Esophagus muscularis mucosa (tissue), 4 donors: Measurements from ENCODE around the gene SLC16A4. TPM values are rescaled to one million over a fixed set of nuclear protein-coding genes. Genes with fewer than 3 reads are reported as not detected.

ENCODE experiments used
- DNase-seq: peaks from one replicate; pipeline ENCODE4 v3.0.0-alpha.2; 2017; ENCODE audit errors: extremely low spot score
- H3K27ac ChIP-seq, 4 donors: fragments of 200-600 bp; sonication (generic); replicated peaks in 1 of 4; 1 replicate in 3 of 4; 2 replicates in 1 of 4; pipeline ENCODE4 v1.5.1; 2016 to 2019; ENCODE audit warnings: mild to moderate bottlenecking in 1 of 4
- H3K27me3 ChIP-seq, 4 donors: fragments of 200-600 bp; sonication (generic); one replicate each; pipeline versions ENCODE4 v1.5.1 to v1.6.0; 2016 to 2019
- H3K36me3 ChIP-seq, 4 donors: fragments of 200-600 bp; sonication (generic); one replicate each; pipeline ENCODE4 v1.5.1; 2016 to 2019
- H3K4me1 ChIP-seq, 4 donors: fragments of 200-600 bp; sonication (generic); one replicate each; pipeline ENCODE4 v1.5.1; 2016 to 2019
- H3K4me3 ChIP-seq, 4 donors: fragments of 200-600 bp; sonication (generic); 1 replicate in 2 of 4; 2 replicates in 2 of 4; pipeline ENCODE4 v1.5.1; 2016 to 2019; ENCODE audit warnings: mild to moderate bottlenecking in 4 of 4, moderate library complexity in 1 of 4
- H3K9me3 ChIP-seq, 4 donors: fragments of 200-600 bp; sonication (generic); 1 replicate in 3 of 4; 2 replicates in 1 of 4; pipeline ENCODE4 v1.5.1; 2016 to 2019
- CTCF ChIP-seq, 3 experiments: fragments of 200-600 bp in 2 of 3; fragments of 450-650 bp in 1 of 3; sonication (generic) in 2 of 3; IDR thresholded peaks; one replicate each; pipeline ENCODE4 v1.5.1; 2017 to 2019; ENCODE audit warnings: antibody characterized with exemption in 3 of 3, mild to moderate bottlenecking in 2 of 3, moderate library complexity in 1 of 3
- EP300 ChIP-seq: sonication (generic); formaldehyde crosslinking; IDR thresholded peaks from one replicate; pipeline ENCODE4 v1.6.1; 2017; ENCODE audit warnings: antibody characterized with exemption
- POLR2A ChIP-seq: fragments of 450-650 bp; IDR thresholded peaks from one replicate; pipeline ENCODE4 v1.6.1; 2017; ENCODE audit warnings: antibody characterized with exemption, moderate library complexity, mild to moderate bottlenecking, low read depth
- POLR2AphosphoS5 ChIP-seq, 2 donors: sonication (generic); formaldehyde crosslinking; IDR thresholded peaks; one replicate each; pipeline ENCODE4 v1.6.1; 2017; ENCODE audit warnings: antibody characterized with exemption in 2 of 2
- WGBS: methylation state at CpG from one replicate; pipeline ENCODE4 v1.1.5; 2018; 5-methylcytosine and 5-hydroxymethylcytosine counted together
- intact Hi-C: fragments of 100-400 bp; cut with DNase I; formaldehyde crosslinking; loops from one replicate; pipeline ENCODE4 v1.15.1; 2023
- total RNA-seq, 4 donors: library from RNA; depleted of rRNA; stranded (reverse); fragments of >200 nt; gene quantifications; one replicate each; pipeline versions ENCODE4 v1.1.0 to v1.2.1, GENCODE V29; 2016

Gene SLC16A4
- total RNA-seq, 4 donors from 2014 or later, result 5.8 to 8.8 (median 8.4) TPM

- no peaks in the 10 kb centered on the region for H3K27me3 ChIP-seq
- no peaks in the 10 kb centered on the region for H3K9me3 ChIP-seq
- no peak for DNase-seq
- peak overlapping the region; percentile 80 to 93 (median 90) for H3K4me3 ChIP-seq
- H3K4me1 ChIP-seq, result peaks cover 33 to 40% (median 37%) of the 10 kb centered on the region in 4 donors
- TF ChIP-seq POLR2A, result no peak
- TF ChIP-seq EP300, result no peak
- TF ChIP-seq CTCF (IDR thresholded peaks at IDR 0.05), result no peak
- peaks cover 0 to 25% (median 17%) of the 10 kb centered on the region in 4 donors for H3K36me3 ChIP-seq
- 2% methylated on average over 28 of the region's 36 CpGs for WGBS
- peak overlapping the region; percentile 94 to 98 (median 96) for H3K27ac ChIP-seq
- intact Hi-C loops, result no loop called here
Measured at GRCh38 chr1:110337704-110338308, 53.0 kb downstream of the SLC16A4 start.

GRCh38 chr1:110336300-110337039 is 54.4 kb downstream of the SLC16A4 start:
- Histone ChIP-seq H3K9me3 (no peaks in the 10 kb centered on the region), H3K27me3 (no peaks in the 10 kb centered on the region), H3K36me3 (peaks cover 0 to 13% (median 9%) of the 10 kb centered on the region in 4 donors), H3K4me3 (no peak overlapping the region), H3K27ac (peak overlapping the region in 2 of 4 donors; percentile 94 to 98), H3K4me1 (peaks cover 20 to 26% (median 24%) of the 10 kb centered on the region in 4 donors)
- TF ChIP-seq POLR2A (no peak), EP300 (no peak), CTCF (IDR thresholded peaks at IDR 0.05) (no peak)
- no peak for DNase-seq
- 64% methylated on average over 1 of the region's 1 CpG for whole genome bisulfite sequencing
- intact Hi-C loops, result no loop called here

GRCh38 chr1:110335265-110335664 is 55.6 kb downstream of the SLC16A4 start:
- Histone ChIP-seq H3K27ac (no peak overlapping the region), H3K4me3 (no peak overlapping the region), H3K4me1 (peaks cover 8 to 14% (median 12%) of the 10 kb centered on the region in 4 donors), H3K36me3 (peaks cover 0 to under 1% (median 0%) of the 10 kb centered on the region in 4 donors), H3K27me3 (no peaks in the 10 kb centered on the region), H3K9me3 (no peaks in the 10 kb centered on the region)
- DNase-seq, result no peak
- TF ChIP-seq POLR2A (no peak), CTCF (IDR thresholded peaks at IDR 0.05) (no peak), POLR2AphosphoS5 (IDR thresholded peaks at IDR 0.05) (no peak), EP300 (no peak)
- WGBS, result 100% methylated on average over 1 of the region's 1 CpG
- intact Hi-C loops, result no loop called here

GRCh38 chr1:110328700-110329099 is 62.1 kb downstream of the SLC16A4 start:
- Histone ChIP-seq H3K27ac (no peak overlapping the region), H3K4me3 (no peak overlapping the region), H3K4me1 (no peaks in the 10 kb centered on the region), H3K9me3 (no peaks in the 10 kb centered on the region), H3K27me3 (no peaks in the 10 kb centered on the region), H3K36me3 (no peaks in the 10 kb centered on the region)
- no peak for DNase-seq
- 84% methylated on average over 3 of the region's 3 CpGs for WGBS
- intact Hi-C loops, result no loop called here
- TF ChIP-seq EP300, result no peak
- no peak for TF ChIP-seq POLR2A
- no peak for TF ChIP-seq POLR2AphosphoS5 (IDR thresholded peaks at IDR 0.05)
- TF ChIP-seq CTCF (IDR thresholded peaks at IDR 0.05), result no peak
